G401.6 (cell line): ENCODE measurements around the gene KRTAP1-5.
A peak's percentile ranks its signal among the peaks of the same experiment; 100 is the strongest.
"Not testable (repeated sequence)": the region's sequence is repeated elsewhere in the genome, so short reads cannot be mapped to it uniquely, and the experiment has no call there.

Experiments
- FAIRE-seq: peaks from 2 replicates; lab custom pipeline; 2012; peaks lifted over from hg19 to GRCh38; lab: Jason Lieb, UNC

KRTAP1-5 gene

GRCh38 chr17:41026715-41027471 is at the start of gene KRTAP1-5:
Gene KRTAP1-5 (minus strand): TSS chr17:41027208. CDS start chr17:41027155, 53 bp downstream.
- FAIRE-seq = no peak

GRCh38 chr17:41076788-41077187 is 49.8 kb upstream of the KRTAP1-5 start:
- FAIRE-seq = no peak

- FAIRE-seq = no peak
These were observed 46.7 kb upstream of the KRTAP1-5 start for GRCh38 chr17:41073676-41074075.

GRCh38 chr17:41071606-41072360 is 44.8 kb upstream of the KRTAP1-5 start:
- no peak for FAIRE-seq

- FAIRE-seq = no peak
These were observed 42.0 kb upstream of the KRTAP1-5 start for GRCh38 chr17:41069031-41069430.

- FAIRE-seq = no peak
These were observed 40.3 kb upstream of the KRTAP1-5 start for GRCh38 chr17:41067281-41067680.

GRCh38 chr17:41065829-41066624 is 39.0 kb upstream of the KRTAP1-5 start, which contains the start of gene KRTAP2-4:
Gene KRTAP2-4 (minus strand): TSS chr17:41065879. CDS start chr17:41065845, 34 bp downstream.
- FAIRE-seq = no peak

GRCh38 chr17:41065016-41065689 is 38.1 kb upstream of the KRTAP1-5 start:
- not testable (repeated sequence) for FAIRE-seq

GRCh38 chr17:41064301-41064700 is 37.3 kb upstream of the KRTAP1-5 start:
- FAIRE-seq = no peak

GRCh38 chr17:41063449-41063848 is 36.4 kb upstream of the KRTAP1-5 start:
- no peak for FAIRE-seq

- peak; percentile 87 for FAIRE-seq
These were observed 35.0 kb upstream of the KRTAP1-5 start for GRCh38 chr17:41061964-41062363.

- FAIRE-seq = peak; percentile 82
These were observed 33.1 kb upstream of the KRTAP1-5 start, which contains the start of gene KRTAP2-3 for GRCh38 chr17:41060052-41060604. Gene KRTAP2-3 (minus strand): TSS chr17:41060114. CDS start chr17:41060050, 64 bp downstream.

GRCh38 chr17:41059276-41060051 is 32.5 kb upstream of the KRTAP1-5 start:
- FAIRE-seq = not testable (repeated sequence)

- FAIRE-seq = no peak
These were observed 31.7 kb upstream of the KRTAP1-5 start for GRCh38 chr17:41058741-41059140.

GRCh38 chr17:41057547-41057946 is 30.5 kb upstream of the KRTAP1-5 start:
- FAIRE-seq = no peak

- not testable (repeated sequence) for FAIRE-seq
These were observed 28.1 kb upstream of the KRTAP1-5 start, which contains the start of gene KRTAP2-2 for GRCh38 chr17:41055130-41055529. Gene KRTAP2-2 (minus strand): TSS chr17:41055230. CDS start chr17:41055211, 19 bp downstream.

- not testable (repeated sequence) for FAIRE-seq
These were observed 27.5 kb upstream of the KRTAP1-5 start for GRCh38 chr17:41054556-41054955.

- FAIRE-seq = no peak
These were observed 27.0 kb upstream of the KRTAP1-5 start for GRCh38 chr17:41054025-41054424.

GRCh38 chr17:41052566-41052965 is 25.6 kb upstream of the KRTAP1-5 start:
- FAIRE-seq = no peak

GRCh38 chr17:41049110-41049509 is 22.1 kb upstream of the KRTAP1-5 start:
- peak; percentile 23 for FAIRE-seq
